ENCODE data around the gene MAPKAPK2. TPM values are rescaled to one million over a fixed set of nuclear protein-coding genes. Genes with fewer than 3 reads are reported as not detected.

MAPKAPK2 gene
- polyA plus RNA-seq, 1 donor from 2014 or later = 9.0 TPM

- Histone ChIP-seq H3K79me2 (replicated peaks; ENCODE audit: insufficient read depth, low read length) (no peaks in the 10 kb centered on the region), H3K27ac (ENCODE audit: low read length) (no peak overlapping the region), H3K9me2 (ENCODE audit: insufficient read depth, low read length) (no peaks in the 10 kb centered on the region), H3K4me3 (ENCODE audit: low read length) (no peak overlapping the region), H3K36me3 (ENCODE audit: insufficient read depth, low read length) (no peaks in the 10 kb centered on the region), H3K9ac (ENCODE audit: low read length) (no peak overlapping the region), H2AFZ (ENCODE audit: low read depth, low read length) (no peak overlapping the region), H3F3A (ENCODE audit: insufficient read depth, low read length, poor library complexity, severe bottlenecking) (no peaks in the 10 kb centered on the region), H4K20me1 (ENCODE audit: insufficient read depth) (no peaks in the 10 kb centered on the region), H3K9me3 (ENCODE audit: low read length) (no peaks in the 10 kb centered on the region), H3K27me3 (ENCODE audit: insufficient read depth, low read depth, low read length) (no peaks in the 10 kb centered on the region), H3K4me2 (ENCODE audit: low read length) (no peak overlapping the region)
- TF ChIP-seq REST (IDR thresholded peaks at IDR 0.05; ENCODE audit: borderline replicate concordance) (no peak), SMC3 (conservative IDR thresholded peaks at IDR 0.05; ENCODE audit: poor library complexity) (no peak), RAD21 (conservative IDR thresholded peaks at IDR 0.05) (no peak), MXI1 (conservative IDR thresholded peaks at IDR 0.05; ENCODE audit: poor library complexity, severe bottlenecking) (no peak), EP300 (conservative IDR thresholded peaks at IDR 0.05; ENCODE audit: poor library complexity, severe bottlenecking) (no peak), CTCF (IDR thresholded peaks at IDR 0.05; ENCODE audit: poor library complexity, severe bottlenecking) (no peak), TAF1 (IDR thresholded peaks at IDR 0.05; ENCODE audit: low read depth) (no peak), POLR2AphosphoS5 (IDR thresholded peaks at IDR 0.05) (no peak), EZH2 (IDR thresholded peaks at IDR 0.05; ENCODE audit: borderline replicate concordance, insufficient read depth, low read length, poor library complexity, severe bottlenecking) (no peak)
Measured at GRCh38 chr1:206732992-206733391, 48.3 kb downstream of the MAPKAPK2 start.

GRCh38 chr1:206734499-206735142 lies 49.9 kb downstream of the MAPKAPK2 start:
- no peaks in the 10 kb centered on the region for H3K36me3 ChIP-seq (ENCODE audit: insufficient read depth, low read length)
- H3K9me2 ChIP-seq (ENCODE audit: insufficient read depth, low read length) = no peaks in the 10 kb centered on the region
- no peak overlapping the region for H2AFZ ChIP-seq (ENCODE audit: low read depth, low read length)
- H3K9ac ChIP-seq (ENCODE audit: low read length) = no peak overlapping the region
- no peaks in the 10 kb centered on the region for H4K20me1 ChIP-seq (ENCODE audit: insufficient read depth)
- TF ChIP-seq CTCF (IDR thresholded peaks at IDR 0.05; ENCODE audit: poor library complexity, severe bottlenecking) (peak; percentile 48), SMC3 (conservative IDR thresholded peaks at IDR 0.05; ENCODE audit: poor library complexity) (peak; percentile 32), MXI1 (conservative IDR thresholded peaks at IDR 0.05; ENCODE audit: poor library complexity, severe bottlenecking) (no peak), EP300 (conservative IDR thresholded peaks at IDR 0.05; ENCODE audit: poor library complexity, severe bottlenecking) (no peak), REST (IDR thresholded peaks at IDR 0.05; ENCODE audit: borderline replicate concordance) (no peak), TAF1 (IDR thresholded peaks at IDR 0.05; ENCODE audit: low read depth) (no peak), RAD21 (conservative IDR thresholded peaks at IDR 0.05) (no peak), EZH2 (IDR thresholded peaks at IDR 0.05; ENCODE audit: borderline replicate concordance, insufficient read depth, low read length, poor library complexity, severe bottlenecking) (no peak), POLR2AphosphoS5 (IDR thresholded peaks at IDR 0.05) (no peak)
- H3K9me3 ChIP-seq (ENCODE audit: low read length) = no peaks in the 10 kb centered on the region
- no peak overlapping the region for H3K4me2 ChIP-seq (ENCODE audit: low read length)
- H3K4me3 ChIP-seq (ENCODE audit: low read length) = no peak overlapping the region
- no peak overlapping the region for H3K27ac ChIP-seq (ENCODE audit: low read length)
- H3K27me3 ChIP-seq (ENCODE audit: insufficient read depth, low read depth, low read length) = no peaks in the 10 kb centered on the region
- H3K79me2 ChIP-seq (replicated peaks; ENCODE audit: insufficient read depth, low read length) = no peaks in the 10 kb centered on the region
- H3F3A ChIP-seq (ENCODE audit: insufficient read depth, low read length, poor library complexity, severe bottlenecking) = no peaks in the 10 kb centered on the region
